ENCODE results near the gene SLC15A4. TPM values are rescaled to one million over a fixed set of nuclear protein-coding genes. Genes with fewer than 3 reads are reported as not detected.

Gene SLC15A4
- total RNA-seq: 50.7 and 81.9 TPM in 2 replicates

GRCh38 chr12:128823916-128824839, at the start of gene SLC15A4:
SLC15A4 (minus strand) TSS chr12:128823958; CDS start chr12:128823943, 15 bp downstream.

GRCh38 chr12:128852885-128853599, 29.3 kb upstream of the SLC15A4 start, which contains the start of gene GLT1D1:
GLT1D1 (plus strand) TSS chr12:128853478; CDS start chr12:128853582, 104 bp downstream.

Other genes with a start within 250 kb of the SLC15A4 start
- gene GLT1D1, start 29.5 kb upstream of the SLC15A4 start, total RNA-seq: not detected in 2 replicates